Hepatocyte (in vitro differentiated cells): Measurements from ENCODE around the gene GNPTG.

Source experiments
- EZH2phosphoT487 ChIP-seq: fragments of 200-600 bp; sonication (generic); IDR thresholded peaks from one replicate; pipeline ENCODE4 v1.6.1; 2018; ENCODE audit warnings: antibody characterized with exemption, mild to moderate bottlenecking, low read depth, moderate library complexity; ENCODE audit not compliant: unreplicated experiment, severe bottlenecking
- TF ChIP-seq, protein P1 (sequence below): fragments of 200-600 bp; sonication (generic); IDR thresholded peaks from 2 replicates; pipeline ENCODE4 v1.5.1; 2016; ENCODE audit warnings: antibody characterized with exemption, mild to moderate bottlenecking; ENCODE audit not compliant: poor library complexity

DNA sequence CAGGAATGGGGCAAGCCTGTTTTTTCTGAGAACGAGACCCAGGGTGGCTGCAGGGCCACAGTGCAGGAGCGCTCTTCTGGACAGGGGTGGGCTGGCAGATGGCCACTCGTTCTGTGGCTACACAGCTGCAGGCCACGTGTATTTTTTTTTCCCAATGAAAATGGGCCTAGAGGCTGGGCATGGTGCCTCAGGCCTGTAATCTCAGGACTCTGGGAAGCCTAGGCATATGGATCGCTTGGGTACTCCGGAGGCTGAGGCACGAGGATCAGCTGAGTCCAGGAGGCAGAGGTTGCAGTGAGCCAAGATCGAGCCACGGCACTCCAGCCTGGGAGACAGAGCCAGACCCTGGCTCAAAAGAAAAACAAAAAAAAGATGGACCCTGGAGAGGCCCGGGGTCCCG, 56.0 kb downstream of the GNPTG start:
- TF ChIP-seq, protein P1, sequence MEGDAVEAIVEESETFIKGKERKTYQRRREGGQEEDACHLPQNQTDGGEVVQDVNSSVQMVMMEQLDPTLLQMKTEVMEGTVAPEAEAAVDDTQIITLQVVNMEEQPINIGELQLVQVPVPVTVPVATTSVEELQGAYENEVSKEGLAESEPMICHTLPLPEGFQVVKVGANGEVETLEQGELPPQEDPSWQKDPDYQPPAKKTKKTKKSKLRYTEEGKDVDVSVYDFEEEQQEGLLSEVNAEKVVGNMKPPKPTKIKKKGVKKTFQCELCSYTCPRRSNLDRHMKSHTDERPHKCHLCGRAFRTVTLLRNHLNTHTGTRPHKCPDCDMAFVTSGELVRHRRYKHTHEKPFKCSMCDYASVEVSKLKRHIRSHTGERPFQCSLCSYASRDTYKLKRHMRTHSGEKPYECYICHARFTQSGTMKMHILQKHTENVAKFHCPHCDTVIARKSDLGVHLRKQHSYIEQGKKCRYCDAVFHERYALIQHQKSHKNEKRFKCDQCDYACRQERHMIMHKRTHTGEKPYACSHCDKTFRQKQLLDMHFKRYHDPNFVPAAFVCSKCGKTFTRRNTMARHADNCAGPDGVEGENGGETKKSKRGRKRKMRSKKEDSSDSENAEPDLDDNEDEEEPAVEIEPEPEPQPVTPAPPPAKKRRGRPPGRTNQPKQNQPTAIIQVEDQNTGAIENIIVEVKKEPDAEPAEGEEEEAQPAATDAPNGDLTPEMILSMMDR: no peak
- no peak for TF ChIP-seq EZH2phosphoT487
